ENCODE data around the gene CLIC4.

CLIC4 gene

GRCh38 chr1:24868016-24868875, 123.0 kb downstream of the CLIC4 start:
- Histone ChIP-seq H3K4me3 (ENCODE audit: low read depth, low read length) (no peak overlapping the region), H3K36me3 (replicated peaks) (no peaks in the 10 kb centered on the region), H3K27me3 (replicated peaks) (peaks cover 5% of the 10 kb centered on the region), H3K27ac (no peak overlapping the region)
- no peak for TF ChIP-seq CTCF (IDR thresholded peaks at IDR 0.05; ENCODE audit: low read depth, low read length, missing control alignments)
- in situ Hi-C loops (cut with HindIII; ENCODE audit: low pct_ligation_motif_present, low sequenced_read_pairs): no loop called here
- DNase-seq: no peak

- Histone ChIP-seq H3K4me3 (ENCODE audit: low read depth, low read length) (no peak overlapping the region), H3K36me3 (replicated peaks) (no peaks in the 10 kb centered on the region), H3K27ac (no peak overlapping the region), H3K27me3 (replicated peaks) (peaks cover 5% of the 10 kb centered on the region)
- no peak for DNase-seq
- no peak for TF ChIP-seq CTCF (IDR thresholded peaks at IDR 0.05; ENCODE audit: low read depth, low read length, missing control alignments)
- in situ Hi-C loops (cut with HindIII; ENCODE audit: low pct_ligation_motif_present, low sequenced_read_pairs): no loop called here
These were observed 125.4 kb downstream of the CLIC4 start for GRCh38 chr1:24870551-24871195.

DNA sequence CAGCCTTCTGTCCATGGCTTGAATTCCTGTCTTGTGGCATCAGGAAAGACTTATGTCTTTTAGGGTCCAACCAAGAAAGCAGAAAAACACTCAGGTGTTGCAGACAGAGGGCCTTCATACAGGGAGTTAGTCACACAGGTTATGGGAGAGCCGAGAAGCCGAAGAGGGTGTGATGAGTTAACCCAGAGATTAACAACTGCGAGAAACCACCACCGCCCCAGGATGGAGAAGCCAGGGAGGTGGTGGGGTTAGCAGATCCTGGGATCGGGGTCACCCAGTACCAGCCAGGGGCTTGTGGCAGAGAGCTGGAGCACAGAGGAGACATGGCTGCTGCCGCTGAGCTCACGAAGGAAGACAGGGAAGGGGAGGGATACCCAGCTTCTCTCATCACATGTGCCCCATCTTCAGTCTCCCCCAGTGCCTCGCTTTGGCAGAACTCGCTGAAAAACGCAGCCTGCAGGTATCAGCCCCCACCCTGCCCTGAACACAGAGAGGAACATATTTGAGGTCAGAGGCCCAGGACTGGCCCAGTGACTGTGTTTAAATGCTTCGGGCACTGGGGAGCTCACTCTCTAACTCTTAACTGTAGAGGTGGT, 126.2 kb downstream of the CLIC4 start:
- peaks cover 5% of the 10 kb centered on the region for H3K27me3 ChIP-seq (replicated peaks)
- no peak for TF ChIP-seq CTCF (IDR thresholded peaks at IDR 0.05; ENCODE audit: low read depth, low read length, missing control alignments)
- no peak overlapping the region for H3K4me3 ChIP-seq (ENCODE audit: low read depth, low read length)
- H3K27ac ChIP-seq: no peak overlapping the region
- DNase-seq: no peak
- in situ Hi-C loops (cut with HindIII; ENCODE audit: low pct_ligation_motif_present, low sequenced_read_pairs): no loop called here
- H3K36me3 ChIP-seq (replicated peaks): no peaks in the 10 kb centered on the region

DNA sequence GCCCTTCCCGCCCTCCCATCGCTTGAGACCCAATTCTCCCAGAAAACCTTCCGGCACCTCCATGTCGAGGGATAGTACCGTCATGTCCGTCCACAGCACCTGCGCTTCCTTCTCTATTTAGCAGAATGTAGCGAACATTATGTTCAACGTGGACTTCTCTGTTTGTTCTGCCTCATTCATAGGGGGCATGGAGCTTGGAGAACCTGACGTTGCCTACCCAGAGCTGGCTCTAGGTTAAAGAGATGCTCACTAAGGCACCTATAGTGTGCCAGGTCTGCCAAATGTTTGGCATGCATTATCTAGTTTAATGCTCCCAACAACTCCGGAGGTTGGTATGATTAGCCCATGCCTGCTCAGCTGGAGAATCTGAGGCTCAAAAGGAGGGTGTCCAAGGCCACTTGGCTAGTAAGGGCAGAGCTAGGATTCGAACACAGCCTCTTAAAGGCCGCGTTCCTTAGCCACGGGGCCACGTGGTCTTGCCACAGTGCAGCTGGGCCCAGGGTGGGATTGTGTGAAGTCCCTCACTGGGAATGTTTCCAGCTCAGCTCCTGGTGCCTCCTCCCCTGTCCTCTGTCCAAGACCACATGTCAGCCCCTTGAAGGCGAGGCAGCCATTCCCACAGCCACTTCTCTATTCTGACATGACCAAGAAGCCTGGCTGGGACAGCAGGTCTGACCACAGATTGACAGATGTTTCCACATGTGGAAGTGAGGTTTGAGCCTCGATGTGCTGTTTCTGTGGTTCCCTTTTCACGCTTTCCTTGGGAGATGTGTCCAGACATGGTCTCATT, 127.0 kb downstream of the CLIC4 start:
- Histone ChIP-seq H3K36me3 (replicated peaks) (no peaks in the 10 kb centered on the region), H3K27me3 (replicated peaks) (peaks cover 2% of the 10 kb centered on the region), H3K27ac (no peak overlapping the region), H3K4me3 (ENCODE audit: low read depth, low read length) (no peak overlapping the region)
- in situ Hi-C loops (cut with HindIII; ENCODE audit: low pct_ligation_motif_present, low sequenced_read_pairs): no loop called here
- no peak for TF ChIP-seq CTCF (IDR thresholded peaks at IDR 0.05; ENCODE audit: low read depth, low read length, missing control alignments)
- no peak for DNase-seq

- no peak for TF ChIP-seq CTCF (IDR thresholded peaks at IDR 0.05; ENCODE audit: low read depth, low read length, missing control alignments)
- in situ Hi-C loops (cut with HindIII; ENCODE audit: low pct_ligation_motif_present, low sequenced_read_pairs): no loop called here
- no peak for DNase-seq
These were observed 127.9 kb downstream of the CLIC4 start for GRCh38 chr1:24873148-24873547.

More at GRCh38 chr1:24873148-24873547, 127.9 kb downstream of the CLIC4 start:
- no peak overlapping the region for H3K27ac ChIP-seq
- no peak overlapping the region for H3K4me3 ChIP-seq (ENCODE audit: low read depth, low read length)
- no peaks in the 10 kb centered on the region for H3K27me3 ChIP-seq (replicated peaks)
- H3K36me3 ChIP-seq (replicated peaks): no peaks in the 10 kb centered on the region

Data from brain microvascular endothelial cell (primary cell).